Measurements from ENCODE around the gene FAM149B1. TPM values are rescaled to one million over a fixed set of nuclear protein-coding genes. Genes with fewer than 3 reads are reported as not detected.

FAM149B1 gene
- total RNA-seq, 8 experiments from 2014 or later = 14.5 to 32.5 (median 22.6) TPM

DNA sequence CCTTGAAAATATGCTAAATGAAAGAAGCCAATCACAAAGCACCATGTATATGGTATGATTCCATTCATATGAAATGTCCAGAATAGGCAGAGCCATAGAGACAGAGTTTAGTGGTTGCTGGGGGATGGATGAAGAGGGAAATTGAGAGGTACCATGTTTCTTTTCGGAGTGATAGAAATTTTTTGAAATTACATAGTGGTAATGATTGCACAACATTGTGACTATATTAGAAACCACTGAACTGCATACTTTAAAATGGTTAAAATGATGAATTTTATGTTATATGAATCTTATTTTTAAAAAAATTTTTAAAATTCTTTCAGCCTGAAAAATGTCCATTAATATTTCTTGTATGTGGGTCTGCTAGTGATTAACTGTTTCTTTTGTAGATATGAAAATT is 53.1 kb downstream of the FAM149B1 start:
- Histone ChIP-seq H3K4me3 (no peak overlapping the region), H3K4me1 (replicated peaks in 1 of 2) (no peaks in the 10 kb centered on the region), H3K27ac (no peak overlapping the region)
- WGBS, 10 experiments = 80 to 100% (median 100%) methylated on average over 1 of the region's 1 CpG; no CpG with 5 or more reads in 1 of the 10 experiments
- no peak for ATAC-seq (replicated peaks in 6 of 8)
- in situ Hi-C loops (cut with MboI; ENCODE audit: low pct_unique_long_range_greater_than_20kb in 2 of 9, low sequenced_read_pairs in 9 of 9, unreplicated experiment in 9 of 9) = no loop called here

DNA sequence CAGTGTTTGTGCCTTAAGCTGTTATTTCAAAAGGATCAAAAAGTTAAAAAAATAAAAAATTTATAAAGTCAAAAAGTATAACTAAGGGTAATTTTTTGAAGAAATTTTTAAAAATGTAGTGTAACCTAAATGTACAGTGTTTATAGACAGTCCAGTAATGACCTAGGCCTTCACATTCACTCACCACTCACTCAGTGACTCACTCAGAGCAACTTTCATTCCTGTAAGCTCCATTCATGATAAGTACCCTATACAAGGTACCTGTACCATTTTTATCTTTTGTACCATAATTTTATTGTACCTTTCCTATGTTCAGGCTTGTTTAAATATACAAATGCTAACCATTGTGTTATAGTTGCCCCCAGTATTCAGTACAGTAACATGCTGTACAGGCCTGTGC is 57.6 kb downstream of the FAM149B1 start:
- Histone ChIP-seq H3K27ac (no peak overlapping the region), H3K4me3 (no peak overlapping the region), H3K4me1 (replicated peaks in 1 of 2) (no peaks in the 10 kb centered on the region)
- ATAC-seq (replicated peaks in 6 of 8) = no peak
- in situ Hi-C loops (cut with MboI; ENCODE audit: low pct_unique_long_range_greater_than_20kb in 2 of 9, low sequenced_read_pairs in 9 of 9, unreplicated experiment in 9 of 9) = no loop called here

DNA sequence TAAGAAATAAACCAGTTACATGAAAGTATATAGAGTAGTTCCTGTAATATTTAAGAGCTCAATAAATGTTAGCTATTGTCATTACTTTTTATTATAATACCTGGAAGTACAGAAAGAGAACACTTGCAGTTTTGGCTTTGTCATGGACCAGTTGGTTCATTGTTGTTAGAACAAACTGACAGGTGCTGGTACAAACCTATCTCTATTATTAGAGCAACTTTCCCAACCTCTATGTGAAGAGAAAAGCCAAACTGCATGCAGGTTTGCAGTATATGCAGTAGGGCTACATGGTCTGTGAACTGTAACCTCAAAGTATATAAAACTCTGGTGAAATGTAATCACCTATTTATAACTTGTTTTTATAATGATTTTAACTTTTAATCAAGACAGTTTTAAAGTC is 58.7 kb downstream of the FAM149B1 start:
- Histone ChIP-seq H3K4me1 (replicated peaks in 1 of 2) (no peaks in the 10 kb centered on the region), H3K4me3 (no peak overlapping the region), H3K27ac (no peak overlapping the region)
- ATAC-seq (replicated peaks in 6 of 8) = no peak
- in situ Hi-C loops (cut with MboI; ENCODE audit: low pct_unique_long_range_greater_than_20kb in 2 of 9, low sequenced_read_pairs in 9 of 9, unreplicated experiment in 9 of 9) = no loop called here

DNA sequence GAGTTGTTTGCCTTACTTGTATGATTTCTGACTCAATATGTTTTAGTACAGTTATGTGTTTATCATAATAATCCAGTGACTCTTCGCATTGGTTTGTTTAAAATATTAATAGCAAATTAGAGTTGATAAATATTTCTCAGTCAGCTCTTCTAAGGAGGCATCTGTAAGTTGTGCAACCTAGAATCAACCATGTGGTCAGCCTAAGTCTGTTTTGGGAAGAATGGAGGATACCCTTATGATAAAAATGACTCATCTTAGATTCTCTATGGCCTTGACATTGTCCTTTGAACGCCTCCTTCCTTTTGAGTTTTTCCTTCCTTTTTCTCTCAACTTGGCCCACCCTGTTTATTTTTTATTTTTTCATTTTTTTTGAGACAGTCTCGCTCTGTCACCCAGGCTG is 60.3 kb downstream of the FAM149B1 start:
- in situ Hi-C loops (cut with MboI; ENCODE audit: low pct_unique_long_range_greater_than_20kb in 2 of 9, low sequenced_read_pairs in 9 of 9, unreplicated experiment in 9 of 9) = no loop called here
- WGBS, 10 experiments = 82 to 100% (median 100%) methylated on average over 1 to 3 of the region's 3 CpGs; no CpG with 5 or more reads in 3 of the 10 experiments
- no peak overlapping the region for H3K4me3 ChIP-seq
- H3K27ac ChIP-seq = no peak overlapping the region
- no peaks in the 10 kb centered on the region for H3K4me1 ChIP-seq (replicated peaks in 1 of 2)
- no peak for ATAC-seq (replicated peaks in 6 of 8)

DNA sequence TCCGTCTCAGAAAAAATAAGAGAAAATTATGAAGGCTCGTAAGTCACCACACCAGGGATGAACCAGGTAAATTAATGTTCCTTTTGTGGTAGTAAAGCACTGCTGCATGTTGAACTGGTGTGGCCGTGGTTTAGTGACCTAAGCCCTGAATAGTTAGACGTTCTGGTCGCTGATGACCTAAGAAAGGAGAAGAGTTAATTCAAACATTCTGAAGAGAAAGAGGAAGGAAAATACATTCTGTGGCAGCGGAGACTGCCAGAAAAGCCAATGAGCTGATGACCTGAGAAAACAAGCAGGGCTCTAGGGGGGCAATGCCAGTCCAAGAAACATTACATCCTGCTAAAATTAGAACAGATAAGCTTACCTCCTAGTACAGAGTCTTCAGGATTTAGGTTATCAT is 61.6 kb downstream of the FAM149B1 start:
- in situ Hi-C loops (cut with MboI; ENCODE audit: low pct_unique_long_range_greater_than_20kb in 2 of 9, low sequenced_read_pairs in 9 of 9, unreplicated experiment in 9 of 9) = no loop called here
- Histone ChIP-seq H3K4me1 (replicated peaks in 1 of 2) (no peaks in the 10 kb centered on the region), H3K4me3 (no peak overlapping the region), H3K27ac (no peak overlapping the region)
- no peak for ATAC-seq (replicated peaks in 6 of 8)
- WGBS, 10 experiments = 40 to 100% (median 92%) methylated on average over 1 to 6 of the region's 6 CpGs; no CpG with 5 or more reads in 1 of the 10 experiments

DNA sequence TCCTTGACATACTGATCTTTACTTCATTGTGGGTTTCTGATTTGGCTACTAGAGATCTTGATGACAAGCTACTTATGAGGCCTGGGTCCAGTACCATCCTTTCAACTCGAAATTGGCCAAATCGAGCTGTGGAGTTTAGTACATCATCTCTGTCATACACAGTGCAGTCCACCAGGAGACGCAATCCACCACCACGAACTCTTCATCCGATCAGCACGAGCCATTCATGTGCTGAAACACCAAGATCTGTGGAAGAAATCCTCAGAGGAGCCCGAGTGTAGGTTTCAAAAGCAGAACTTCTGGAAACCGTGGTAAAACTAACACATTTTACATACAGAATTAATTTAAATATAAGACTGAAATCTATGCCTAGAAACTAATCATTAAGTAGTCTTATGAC is 65.0 kb downstream of the FAM149B1 start:
- 81 to 100% (median 91%) methylated on average over 1 to 8 of the region's 8 CpGs for WGBS, 10 experiments
- in situ Hi-C loops (cut with MboI; ENCODE audit: low pct_unique_long_range_greater_than_20kb in 2 of 9, low sequenced_read_pairs in 9 of 9, unreplicated experiment in 9 of 9) = no loop called here
- ATAC-seq (replicated peaks in 6 of 8) = peak in 1 of 8 experiments; percentile 27
- H3K27ac ChIP-seq = no peak overlapping the region
- no peaks in the 10 kb centered on the region for H3K4me1 ChIP-seq (replicated peaks in 1 of 2)
- no peak overlapping the region for H3K4me3 ChIP-seq

DNA sequence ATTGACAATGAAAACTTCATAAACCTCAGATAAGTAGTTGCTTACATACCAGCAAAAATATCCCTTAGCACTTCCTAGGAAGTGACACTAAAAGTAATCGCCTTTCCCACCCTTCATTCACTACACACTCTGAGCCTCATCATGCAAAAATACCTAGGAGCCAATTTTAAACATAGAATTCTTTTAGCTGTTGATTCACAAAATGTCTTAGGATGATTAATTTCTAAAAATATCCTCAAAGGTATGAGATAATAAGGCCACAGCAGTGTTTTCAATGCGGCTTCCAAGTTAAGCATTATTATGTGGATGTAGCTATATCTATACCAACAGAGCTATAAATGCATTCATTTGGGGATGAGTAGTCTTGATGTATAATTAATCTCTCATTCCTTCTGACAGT is 66.0 kb downstream of the FAM149B1 start:
- 75 to 100% (median 93%) methylated on average over 1 to 2 of the region's 2 CpGs; no CpG with 5 or more reads in 2 of the 10 experiments for WGBS, 10 experiments
- no peak for ATAC-seq (replicated peaks in 6 of 8)
- no peak overlapping the region for H3K4me3 ChIP-seq
- no peak overlapping the region for H3K27ac ChIP-seq
- in situ Hi-C loops (cut with MboI; ENCODE audit: low pct_unique_long_range_greater_than_20kb in 2 of 9, low sequenced_read_pairs in 9 of 9, unreplicated experiment in 9 of 9) = no loop called here
- no peaks in the 10 kb centered on the region for H3K4me1 ChIP-seq (replicated peaks in 1 of 2)

DNA sequence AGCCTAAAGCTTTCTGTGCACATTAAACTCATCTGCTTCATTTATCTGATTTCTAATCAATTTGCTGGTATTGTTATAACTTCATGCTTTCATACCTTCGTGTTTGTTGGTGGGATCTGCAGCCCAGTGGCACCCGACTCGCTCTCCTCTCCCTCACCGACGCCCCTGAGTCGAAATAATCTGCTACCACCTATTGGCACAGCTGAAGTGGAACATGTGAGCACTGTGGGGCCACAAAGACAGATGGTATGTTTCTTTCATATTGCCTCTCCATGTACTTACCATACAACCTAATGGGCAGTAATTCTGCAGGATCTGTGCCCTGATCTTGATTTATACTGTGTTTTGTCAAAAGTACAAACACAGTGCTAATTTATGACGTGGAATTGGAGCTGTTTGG is 66.8 kb downstream of the FAM149B1 start:
- H3K27ac ChIP-seq = no peak overlapping the region
- no peak for ATAC-seq (replicated peaks in 6 of 8)
- no peaks in the 10 kb centered on the region for H3K4me1 ChIP-seq (replicated peaks in 1 of 2)
- 76 to 100% (median 88%) methylated on average over 1 to 7 of the region's 7 CpGs; no CpG with 5 or more reads in 1 of the 10 experiments for WGBS, 10 experiments
- no peak overlapping the region for H3K4me3 ChIP-seq
- in situ Hi-C loops (cut with MboI; ENCODE audit: low pct_unique_long_range_greater_than_20kb in 2 of 9, low sequenced_read_pairs in 9 of 9, unreplicated experiment in 9 of 9) = no loop called here

DNA sequence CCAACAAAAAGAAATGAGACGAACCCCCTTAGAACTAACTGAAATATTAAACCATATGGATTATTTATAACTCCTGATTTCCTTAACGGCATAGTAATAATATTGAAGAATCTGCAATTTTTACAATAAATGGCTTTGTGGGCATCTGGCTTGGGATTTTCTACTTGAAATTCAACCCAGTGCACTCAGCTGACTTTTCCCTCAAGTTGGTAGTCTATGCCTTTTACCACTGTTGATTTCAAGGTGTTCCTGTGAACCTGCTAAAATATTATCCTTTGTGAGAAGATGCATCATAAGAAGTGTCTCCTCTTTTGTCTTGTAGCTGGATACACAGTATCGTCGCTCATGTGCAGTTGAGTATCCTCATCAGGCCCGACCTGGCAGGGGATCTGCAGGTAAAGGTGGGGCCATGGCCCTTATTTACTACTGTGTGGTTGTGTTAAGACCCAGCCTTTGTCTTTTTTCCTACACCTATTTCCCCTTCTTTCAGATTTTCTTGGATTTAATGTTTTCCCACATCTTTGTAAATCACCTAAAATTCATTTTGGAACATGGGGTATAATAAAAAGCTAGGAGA is 71.2 kb downstream of the FAM149B1 start:
- peaks cover under 1% of the 10 kb centered on the region in 2 donors for H3K4me1 ChIP-seq (replicated peaks in 1 of 2)
- WGBS, 10 experiments = 88 to 100% (median 96%) methylated on average over 2 to 5 of the region's 5 CpGs; no CpG with 5 or more reads in 1 of the 10 experiments
- H3K4me3 ChIP-seq = no peak overlapping the region
- no peak overlapping the region for H3K27ac ChIP-seq
- no peak for ATAC-seq (replicated peaks in 6 of 8)
- in situ Hi-C loops (cut with MboI; ENCODE audit: low pct_unique_long_range_greater_than_20kb in 2 of 9, low sequenced_read_pairs in 9 of 9, unreplicated experiment in 9 of 9) = no loop called here

DNA sequence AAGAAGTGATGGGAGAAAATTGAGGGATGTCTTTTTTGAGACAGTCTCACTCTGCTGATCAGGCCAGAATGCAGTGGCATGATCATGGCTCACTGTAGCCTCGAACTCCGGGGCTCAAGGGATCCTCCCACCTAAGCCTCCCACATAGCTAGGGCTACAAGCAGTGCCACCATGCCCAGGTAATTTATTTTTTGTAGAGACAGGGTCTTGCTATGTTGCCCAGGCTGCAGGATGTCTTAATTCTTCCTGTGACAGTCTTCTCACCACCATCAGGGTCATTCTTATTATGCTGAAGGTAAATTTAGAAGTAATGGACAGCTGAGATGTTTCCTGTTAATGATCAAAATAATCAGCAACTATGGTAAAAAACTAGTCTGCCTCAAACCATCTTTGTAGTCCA is 72.0 kb downstream of the FAM149B1 start:
- WGBS, 10 experiments = 59 to 100% (median 92%) methylated on average over 1 to 2 of the region's 2 CpGs; no CpG with 5 or more reads in 3 of the 10 experiments
- Histone ChIP-seq H3K27ac (no peak overlapping the region), H3K4me1 (replicated peaks in 1 of 2) (peaks cover 6 to 9% of the 10 kb centered on the region in 2 donors), H3K4me3 (no peak overlapping the region)
- in situ Hi-C loops (cut with MboI; ENCODE audit: low pct_unique_long_range_greater_than_20kb in 2 of 9, low sequenced_read_pairs in 9 of 9, unreplicated experiment in 9 of 9) = no loop called here
- no peak for ATAC-seq (replicated peaks in 6 of 8)

DNA sequence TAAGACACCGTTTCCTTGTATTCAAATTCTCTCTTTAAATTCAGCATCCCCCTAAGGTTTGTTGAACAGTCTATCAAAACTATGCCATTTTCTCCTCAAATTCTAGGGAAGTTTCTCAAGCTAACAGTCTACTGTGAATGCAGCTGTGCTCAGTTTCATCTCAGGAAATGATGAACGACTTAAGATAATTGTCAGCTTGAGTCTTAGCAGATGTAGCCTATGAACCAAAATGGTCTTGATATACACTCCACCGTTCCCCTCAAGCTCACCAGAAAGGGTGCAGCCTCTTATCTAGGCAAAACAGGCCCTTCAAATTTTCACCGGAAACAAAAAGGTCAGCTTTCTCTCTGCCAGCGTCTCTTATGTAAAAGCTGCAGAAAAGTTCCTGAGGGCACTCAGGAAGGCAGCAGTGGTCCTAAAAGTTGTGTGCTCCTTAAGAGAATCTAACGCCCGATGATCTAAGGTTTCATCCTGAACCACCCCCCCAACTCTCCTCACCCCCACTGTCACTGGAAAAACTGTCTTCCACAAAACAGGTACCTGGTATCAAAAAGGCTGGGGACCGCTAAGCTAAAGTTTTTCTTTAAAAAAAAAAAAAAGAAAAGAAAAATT is 77.1 kb downstream of the FAM149B1 start:
- peak overlapping the region in 4 of 5 donors; percentile 65 to 90 (median 82) for H3K4me3 ChIP-seq
- no peak for ATAC-seq (replicated peaks in 6 of 8)

DNA sequence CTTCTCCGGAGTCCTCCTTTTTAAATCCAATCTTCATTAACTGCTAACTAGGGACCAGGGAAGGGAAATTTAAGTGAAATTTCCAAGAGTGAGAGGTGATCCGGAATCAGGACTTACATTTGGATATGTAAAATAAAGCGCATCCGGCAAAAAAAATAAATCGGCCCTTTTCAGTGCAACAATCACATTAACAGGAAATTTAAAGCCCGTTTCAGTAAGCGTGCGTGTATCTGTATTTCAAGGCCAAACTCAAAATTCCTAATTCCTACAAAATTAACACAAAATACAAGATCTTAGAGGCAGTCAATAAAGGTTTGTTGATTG is 78.4 kb downstream of the FAM149B1 start:
- in situ Hi-C loops (cut with MboI; ENCODE audit: low pct_unique_long_range_greater_than_20kb in 2 of 9, low sequenced_read_pairs in 9 of 9, unreplicated experiment in 9 of 9) = no loop called here
- WGBS, 10 experiments = 0 to 6% (median 2%) methylated on average over 2 to 8 of the region's 8 CpGs; no CpG with 5 or more reads in 1 of the 10 experiments
- Histone ChIP-seq H3K4me3 (peak overlapping the region; percentile 65 to 90 (median 75)), H3K4me1 (replicated peaks in 1 of 2) (peaks cover 22 to 29% of the 10 kb centered on the region in 2 donors), H3K27ac (peak overlapping the region; percentile 38 to 70)
- no peak for ATAC-seq (replicated peaks in 6 of 8)

More for the DNA sequence above, 77.1 kb downstream of the FAM149B1 start:
- Histone ChIP-seq H3K4me1 (replicated peaks in 1 of 2) (peaks cover 19 to 26% of the 10 kb centered on the region in 2 donors), H3K27ac (no peak overlapping the region)
- WGBS, 10 experiments = 50 to 92% (median 61%) methylated on average over 1 to 7 of the region's 8 CpGs; no CpG with 5 or more reads in 1 of the 10 experiments
- in situ Hi-C loops (cut with MboI; ENCODE audit: low pct_unique_long_range_greater_than_20kb in 2 of 9, low sequenced_read_pairs in 9 of 9, unreplicated experiment in 9 of 9) = no loop called here

DNA sequence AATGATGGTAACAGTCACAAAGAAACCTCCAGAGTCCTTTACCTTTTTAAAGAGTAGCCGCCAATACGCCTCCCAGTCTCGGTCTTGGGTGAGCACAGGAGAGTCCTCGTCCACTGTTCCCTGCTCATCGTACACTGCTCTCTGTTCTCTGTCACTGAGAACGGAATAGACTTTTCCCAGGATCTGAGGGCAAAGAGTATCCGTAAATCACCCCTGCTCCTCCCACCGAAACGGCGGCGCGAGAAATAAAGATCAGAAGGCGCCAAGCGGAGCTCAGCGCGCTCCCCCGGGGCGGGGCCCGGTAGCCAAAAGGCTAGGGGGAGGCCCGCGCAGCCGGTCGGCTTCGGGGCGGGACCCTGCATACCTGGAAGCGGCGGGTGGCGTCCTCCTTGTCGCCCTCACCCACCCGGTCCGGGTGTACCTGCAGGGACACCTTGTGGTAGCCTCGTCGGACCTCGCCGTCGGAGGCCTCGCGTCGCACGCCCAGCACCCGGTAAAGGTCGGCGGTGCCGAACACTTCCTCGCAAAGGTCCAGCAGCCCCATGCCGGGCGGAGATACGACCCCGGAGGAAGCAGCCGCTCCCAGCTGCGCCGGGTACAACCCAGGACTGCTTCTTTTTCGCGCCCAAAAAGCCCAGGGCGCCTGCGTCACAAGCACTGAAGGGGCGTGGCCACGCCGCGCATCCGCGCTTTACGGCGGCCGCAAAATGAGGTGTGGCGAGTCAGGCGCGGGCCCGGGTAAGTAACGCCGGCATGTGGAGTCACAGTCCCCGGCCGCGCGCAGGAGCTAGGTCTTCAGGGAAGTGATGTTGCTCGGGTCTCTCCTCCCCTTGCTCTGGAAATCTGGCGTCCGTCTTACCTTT is 79.0 kb downstream of the FAM149B1 start, which contains the start of gene DNAJC9:
Gene DNAJC9, minus strand, starts transcription at position 610 of the 863 bp plus-strand sequence. Its CDS starts 66 bp downstream, at position 544.
- peak; percentile 74 to 92 (median 90) for ATAC-seq (replicated peaks in 6 of 8)
- whole genome bisulfite sequencing, 10 experiments = 0 to 8% (median 0%) methylated on average over 2 to 17 of the region's 78 CpGs
- Histone ChIP-seq H3K4me1 (replicated peaks in 1 of 2) (peaks cover 27 to 35% of the 10 kb centered on the region in 2 donors), H3K27ac (peak within 1 kb of the TSS; percentile 38 to 70), H3K4me3 (peak within 1 kb of the TSS; percentile 65 to 90 (median 75))
- in situ Hi-C loops (cut with MboI; ENCODE audit: low pct_unique_long_range_greater_than_20kb in 2 of 9, low sequenced_read_pairs in 9 of 9, unreplicated experiment in 9 of 9) = no loop called here
